Sigmoid colon (tissue), 4 donors: Measurements from ENCODE around the gene GPATCH1.

Experiments
- CTCF ChIP-seq, 4 experiments: fragments of 450-650 bp in 3 of 4; fragments of 200-600 bp in 1 of 4; IDR thresholded peaks; one replicate each; pipeline ENCODE4 v1.5.1; 2016 to 2019; ENCODE audit warnings: antibody characterized with exemption in 4 of 4, mild to moderate bottlenecking in 3 of 4, moderate library complexity in 2 of 4
- EP300 ChIP-seq, 4 donors: sonication (generic); formaldehyde crosslinking; IDR thresholded peaks; one replicate each; pipeline ENCODE4 v1.6.1; 2017; ENCODE audit warnings: antibody characterized with exemption in 4 of 4
- POLR2A ChIP-seq, 2 donors: fragments of 450-650 bp; IDR thresholded peaks; one replicate each; pipeline ENCODE4 v1.6.1; 2016; ENCODE audit warnings: antibody characterized with exemption in 2 of 2, mild to moderate bottlenecking in 2 of 2, moderate library complexity in 2 of 2

- no peak for TF ChIP-seq CTCF (IDR thresholded peaks at IDR 0.05)
- TF ChIP-seq POLR2A (IDR thresholded peaks at IDR 0.05): no peak
- no peak for TF ChIP-seq EP300 (IDR thresholded peaks at IDR 0.05)
Measured at GRCh38 chr19:33175156-33175782, 94.3 kb downstream of the GPATCH1 start.
